ENCODE measurements around the gene SSC5D. TPM values are rescaled to one million over a fixed set of nuclear protein-coding genes. Genes with fewer than 3 reads are reported as not detected.
"Not testable (repeated sequence)": the region's sequence is repeated elsewhere in the genome, so short reads cannot be mapped to it uniquely, and the experiment has no call there.

The SSC5D gene
- total RNA-seq, 1 experiment from 2014 or later, result 1.0 TPM

DNA sequence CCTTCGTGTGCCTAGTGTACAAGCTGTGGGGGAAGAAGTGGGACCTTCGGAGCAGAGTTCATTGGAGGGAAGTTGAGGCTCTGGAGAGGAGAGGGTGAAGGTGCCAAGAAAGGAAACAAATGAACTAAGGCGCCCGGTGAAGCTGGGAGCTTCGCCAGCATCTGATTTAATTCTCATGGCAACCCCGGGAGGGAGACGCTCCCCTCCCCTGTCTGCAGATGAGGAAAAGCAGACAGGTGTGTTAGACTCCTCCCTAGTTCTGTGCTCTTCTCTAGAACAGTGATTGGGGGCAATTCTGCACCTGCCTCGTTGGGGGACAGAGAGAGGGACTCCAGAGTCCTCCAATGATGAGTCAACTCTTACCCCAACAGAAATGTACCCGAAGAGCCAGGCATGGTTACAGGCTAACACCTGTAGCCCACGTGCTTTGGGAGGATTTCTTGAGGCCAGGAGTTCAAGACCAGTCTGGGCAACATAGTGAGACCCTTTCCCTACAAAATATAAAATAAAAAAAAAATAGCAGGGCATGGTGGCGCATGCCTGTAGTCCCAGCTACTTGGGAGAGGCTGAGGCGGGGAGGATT, 4.2 kb downstream of the SSC5D start:
- Histone ChIP-seq H3K4me2 (ENCODE audit: low read depth, low read length, poor library complexity, severe bottlenecking) (no peak overlapping the region), H3K27ac (ENCODE audit: low read length) (no peak overlapping the region), H3K4me1 (ENCODE audit: low read length) (peaks cover 7% of the 10 kb centered on the region), H3K36me3 (ENCODE audit: insufficient read depth, low read length) (no peaks in the 10 kb centered on the region), H3K4me3 (ENCODE audit: low read length) (no peak overlapping the region), H3K27me3 (ENCODE audit: low read length) (no peaks in the 10 kb centered on the region), H2AFZ (ENCODE audit: low read length) (no peak overlapping the region), H3K79me2 (ENCODE audit: low read length) (no peaks in the 10 kb centered on the region), H3K9me2 (replicated peaks; ENCODE audit: insufficient read depth, low read length) (no peaks in the 10 kb centered on the region), H3K9ac (ENCODE audit: low read length) (no peak overlapping the region), H4K20me1 (ENCODE audit: insufficient read depth, low read depth, low read length) (peaks cover 4% of the 10 kb centered on the region; the same call in 1 of the 2 replicates), H3K9me3 (ENCODE audit: low read length) (no peaks in the 10 kb centered on the region)
- no peak for DNase-seq

DNA sequence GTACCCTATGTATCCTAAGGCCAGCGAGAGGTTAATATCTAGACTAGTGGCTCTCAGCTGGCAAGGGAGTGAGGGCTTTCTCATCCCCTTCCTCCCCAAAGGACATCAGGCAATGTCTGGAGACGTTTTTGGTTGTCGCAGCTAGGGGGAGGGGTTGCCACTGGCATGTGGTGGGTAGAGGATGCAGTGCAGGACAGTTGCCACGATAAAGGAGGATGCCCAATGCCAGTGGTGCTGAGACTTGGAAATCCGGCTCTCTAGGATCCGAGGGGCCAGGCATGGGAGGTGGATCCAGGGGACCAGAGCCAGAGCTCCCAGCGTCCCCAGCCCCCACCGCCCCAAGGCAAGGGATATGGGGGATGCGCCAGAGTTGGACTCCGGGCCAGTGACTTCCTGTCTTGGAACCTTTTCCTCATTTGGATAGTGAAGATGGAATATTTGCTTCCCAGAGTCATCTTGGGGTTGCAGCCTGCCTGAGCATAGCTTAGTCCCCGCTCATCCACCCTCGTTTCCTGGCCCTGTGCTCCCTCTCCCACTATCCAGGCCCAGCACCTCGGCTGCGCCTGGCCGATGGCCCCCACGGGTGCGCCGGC, 4.9 kb downstream of the SSC5D start:
- H4K20me1 ChIP-seq (ENCODE audit: insufficient read depth, low read depth, low read length), result no peaks in the 10 kb centered on the region; the same call in 1 of the 2 replicates
- H3K9ac ChIP-seq (ENCODE audit: low read length), result no peak overlapping the region
- no peak overlapping the region for H2AFZ ChIP-seq (ENCODE audit: low read length)
- no peak overlapping the region for H3K4me3 ChIP-seq (ENCODE audit: low read length)
- 0 out of 2 replicates have a peak, but pooled peaks cover 3% of the 10 kb centered on the region for H3K4me1 ChIP-seq (ENCODE audit: low read length)
- no peak overlapping the region for H3K4me2 ChIP-seq (ENCODE audit: low read depth, low read length, poor library complexity, severe bottlenecking)
- H3K36me3 ChIP-seq (ENCODE audit: insufficient read depth, low read length), result no peaks in the 10 kb centered on the region
- no peak for DNase-seq
- no peaks in the 10 kb centered on the region for H3K27me3 ChIP-seq (ENCODE audit: low read length)
- H3K79me2 ChIP-seq (ENCODE audit: low read length), result no peaks in the 10 kb centered on the region
- H3K9me3 ChIP-seq (ENCODE audit: low read length), result no peaks in the 10 kb centered on the region
- H3K9me2 ChIP-seq (replicated peaks; ENCODE audit: insufficient read depth, low read length), result no peaks in the 10 kb centered on the region
- H3K27ac ChIP-seq (ENCODE audit: low read length), result no peak overlapping the region

DNA sequence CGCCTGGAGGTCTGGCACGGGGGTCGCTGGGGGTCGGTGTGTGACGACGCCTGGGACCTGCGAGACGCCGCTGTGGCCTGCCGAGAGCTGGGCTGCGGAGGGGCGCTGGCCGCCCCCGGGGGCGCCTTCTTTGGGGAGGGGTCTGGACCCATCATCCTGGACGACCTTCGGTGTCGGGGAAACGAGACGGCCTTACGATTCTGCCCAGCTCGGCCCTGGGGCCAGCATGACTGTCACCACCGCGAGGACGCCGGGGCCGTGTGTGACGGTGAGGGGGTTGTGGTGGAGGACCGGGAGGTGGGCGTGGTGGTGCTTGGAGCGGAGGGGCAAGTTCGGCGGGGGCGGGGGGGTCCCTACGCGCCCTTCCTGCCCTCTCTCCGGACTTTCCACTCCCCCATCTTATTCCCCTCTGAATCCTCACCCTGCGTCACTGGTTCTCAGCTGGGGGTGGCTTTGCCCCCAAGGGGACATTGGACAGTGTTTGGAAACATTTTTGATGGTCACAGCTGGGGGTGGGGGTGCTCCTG, 5.5 kb downstream of the SSC5D start:
- Histone ChIP-seq H3K4me1 (ENCODE audit: low read length) (no peaks in the 10 kb centered on the region), H2AFZ (ENCODE audit: low read length) (no peak overlapping the region), H3K36me3 (ENCODE audit: insufficient read depth, low read length) (no peaks in the 10 kb centered on the region)

DNA sequence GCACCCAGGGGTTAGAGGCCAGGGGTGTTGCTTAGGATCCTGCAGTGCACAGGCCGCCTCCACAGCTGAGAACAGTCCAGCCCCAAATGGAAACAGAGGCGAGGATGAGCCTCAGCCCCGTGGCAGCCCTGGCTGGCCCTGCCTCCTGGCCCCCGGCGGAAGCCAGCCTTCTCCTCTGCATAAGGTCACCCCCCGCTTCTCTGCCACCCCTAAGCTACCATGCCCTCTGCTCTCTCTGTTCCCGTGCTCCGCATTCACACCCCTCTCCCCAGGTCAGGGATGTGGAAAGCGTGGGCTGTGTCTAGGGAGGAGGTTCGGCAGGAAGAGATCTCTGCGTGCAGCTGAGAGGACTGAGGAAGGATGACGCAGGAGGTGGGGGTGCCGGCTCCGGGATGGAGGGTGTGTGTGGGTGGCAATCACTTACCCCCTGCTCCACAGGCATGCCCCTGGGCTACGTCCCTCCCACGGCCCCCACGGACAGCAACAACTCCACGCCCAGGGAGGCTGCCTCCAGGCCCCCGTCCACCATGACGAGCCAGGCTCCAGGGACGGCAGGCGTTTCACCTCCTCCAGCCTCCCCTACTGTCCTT, 6.0 kb downstream of the SSC5D start:
- Histone ChIP-seq H3K36me3 (ENCODE audit: insufficient read depth, low read length) (no peaks in the 10 kb centered on the region), H2AFZ (ENCODE audit: low read length) (no peak overlapping the region), H3K9me2 (replicated peaks; ENCODE audit: insufficient read depth, low read length) (no peaks in the 10 kb centered on the region), H4K20me1 (ENCODE audit: insufficient read depth, low read depth, low read length) (no peaks in the 10 kb centered on the region), H3K9ac (ENCODE audit: low read length) (no peak overlapping the region), H3K79me2 (ENCODE audit: low read length) (no peaks in the 10 kb centered on the region), H3K4me2 (ENCODE audit: low read depth, low read length, poor library complexity, severe bottlenecking) (no peak overlapping the region), H3K27me3 (ENCODE audit: low read length) (no peaks in the 10 kb centered on the region), H3K27ac (ENCODE audit: low read length) (no peak overlapping the region), H3K4me1 (ENCODE audit: low read length) (no peaks in the 10 kb centered on the region), H3K9me3 (ENCODE audit: low read length) (no peaks in the 10 kb centered on the region), H3K4me3 (ENCODE audit: low read length) (no peak overlapping the region)
- no peak for DNase-seq

More for the DNA sequence above, 5.5 kb downstream of the SSC5D start:
- H3K9me3 ChIP-seq (ENCODE audit: low read length), result no peaks in the 10 kb centered on the region
- no peak overlapping the region for H3K4me2 ChIP-seq (ENCODE audit: low read depth, low read length, poor library complexity, severe bottlenecking)
- no peak overlapping the region for H3K4me3 ChIP-seq (ENCODE audit: low read length)
- no peaks in the 10 kb centered on the region for H3K9me2 ChIP-seq (replicated peaks; ENCODE audit: insufficient read depth, low read length)
- H3K27ac ChIP-seq (ENCODE audit: low read length), result no peak overlapping the region
- no peaks in the 10 kb centered on the region for H3K27me3 ChIP-seq (ENCODE audit: low read length)
- no peak for DNase-seq
- no peak overlapping the region for H3K9ac ChIP-seq (ENCODE audit: low read length)
- H3K79me2 ChIP-seq (ENCODE audit: low read length), result no peaks in the 10 kb centered on the region
- no peaks in the 10 kb centered on the region; the same call in 1 of the 2 replicates for H4K20me1 ChIP-seq (ENCODE audit: insufficient read depth, low read depth, low read length)

DNA sequence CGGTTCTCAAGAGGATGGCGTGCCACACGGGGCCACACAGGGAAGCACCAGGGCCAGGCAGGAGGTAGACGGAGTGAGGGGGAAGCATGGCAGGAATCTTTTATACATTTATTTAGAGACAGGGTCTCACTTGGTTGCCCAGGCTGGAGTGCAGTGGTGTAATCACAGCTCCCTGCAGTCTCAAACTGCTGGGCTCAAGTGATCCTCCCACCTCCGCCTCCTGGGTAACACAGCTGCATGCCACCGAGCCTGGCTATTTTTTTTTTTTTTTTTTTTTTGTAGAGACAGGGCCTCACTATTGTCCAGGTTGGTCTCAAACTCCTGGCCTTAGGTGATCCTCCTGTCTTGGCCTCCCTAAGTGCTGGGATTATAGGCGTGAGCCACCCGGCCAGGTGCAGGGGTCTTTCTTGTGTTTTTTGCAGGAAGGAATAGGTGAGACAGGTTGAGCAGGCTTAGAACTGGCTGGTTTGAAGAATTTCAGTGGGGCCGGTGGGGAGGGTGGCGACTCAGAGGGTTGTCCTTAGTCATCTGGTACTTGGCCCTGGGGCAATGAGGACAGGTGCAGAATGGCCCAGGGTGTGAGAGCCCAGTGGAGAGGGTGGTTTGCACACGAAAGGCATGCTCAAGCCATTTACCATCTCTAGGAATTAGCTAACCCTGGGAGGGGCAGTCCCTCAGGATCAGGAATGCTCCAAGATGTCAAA, 7.6 kb downstream of the SSC5D start:
- Histone ChIP-seq H2AFZ (ENCODE audit: low read length) (no peak overlapping the region), H3K9ac (ENCODE audit: low read length) (no peak overlapping the region), H3K4me3 (ENCODE audit: low read length) (no peak overlapping the region), H3K79me2 (ENCODE audit: low read length) (no peaks in the 10 kb centered on the region), H4K20me1 (ENCODE audit: insufficient read depth, low read depth, low read length) (no peaks in the 10 kb centered on the region), H3K36me3 (ENCODE audit: insufficient read depth, low read length) (no peaks in the 10 kb centered on the region), H3K9me3 (ENCODE audit: low read length) (no peaks in the 10 kb centered on the region), H3K4me1 (ENCODE audit: low read length) (no peaks in the 10 kb centered on the region), H3K4me2 (ENCODE audit: low read depth, low read length, poor library complexity, severe bottlenecking) (no peak overlapping the region), H3K9me2 (replicated peaks; ENCODE audit: insufficient read depth, low read length) (no peaks in the 10 kb centered on the region), H3K27me3 (ENCODE audit: low read length) (no peaks in the 10 kb centered on the region), H3K27ac (ENCODE audit: low read length) (no peak overlapping the region)
- no peak for DNase-seq

DNA sequence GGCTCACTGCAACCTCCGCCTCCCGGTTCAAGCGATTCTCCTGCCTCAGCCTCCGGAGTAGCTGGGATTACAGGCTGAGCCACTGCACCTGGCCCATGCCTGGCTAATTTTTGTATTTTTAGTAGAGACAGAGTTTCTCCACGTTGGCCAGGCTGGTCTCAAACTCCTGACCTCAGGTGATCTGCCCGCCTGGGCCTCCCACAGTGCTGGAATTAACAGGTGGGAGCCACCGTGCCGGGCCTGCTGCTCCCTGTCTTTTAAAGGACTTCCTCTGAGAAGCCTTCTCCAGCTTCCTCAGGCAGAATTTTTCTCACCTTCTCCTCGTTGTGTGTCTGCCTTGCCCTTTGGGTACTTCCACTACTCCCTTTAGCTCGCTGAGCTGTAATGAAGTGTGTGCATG, 8.6 kb downstream of the SSC5D start:
- H3K36me3 ChIP-seq (ENCODE audit: insufficient read depth, low read length), result not testable (repeated sequence)

DNA sequence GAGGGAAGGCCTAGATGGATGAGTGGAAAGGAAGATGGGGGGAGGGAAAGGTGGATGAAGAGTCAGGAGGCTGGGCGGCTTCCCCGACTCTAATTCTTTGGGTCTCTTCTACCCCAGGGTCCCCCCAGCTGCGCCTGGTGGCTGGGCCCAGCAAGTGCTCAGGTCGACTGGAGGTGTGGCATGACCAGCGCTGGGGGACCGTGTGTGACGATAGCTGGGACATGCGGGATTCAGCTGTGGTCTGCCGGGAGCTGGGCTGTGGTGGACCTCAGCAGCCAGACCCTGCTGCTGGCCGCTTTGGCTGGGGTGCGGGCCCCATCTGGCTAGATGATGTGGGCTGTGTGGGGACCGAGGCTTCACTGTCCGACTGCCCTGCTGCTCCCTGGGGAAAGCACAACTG, 9.5 kb downstream of the SSC5D start:
- Histone ChIP-seq H2AFZ (ENCODE audit: low read length) (no peak overlapping the region), H4K20me1 (ENCODE audit: insufficient read depth, low read depth, low read length) (no peaks in the 10 kb centered on the region), H3K9me3 (ENCODE audit: low read length) (no peaks in the 10 kb centered on the region), H3K9me2 (replicated peaks; ENCODE audit: insufficient read depth, low read length) (no peaks in the 10 kb centered on the region), H3K4me3 (ENCODE audit: low read length) (no peak overlapping the region), H3K27ac (ENCODE audit: low read length) (no peak overlapping the region), H3K27me3 (ENCODE audit: low read length) (no peaks in the 10 kb centered on the region), H3K4me2 (ENCODE audit: low read depth, low read length, poor library complexity, severe bottlenecking) (no peak overlapping the region), H3K79me2 (ENCODE audit: low read length) (no peaks in the 10 kb centered on the region), H3K36me3 (ENCODE audit: insufficient read depth, low read length) (no peaks in the 10 kb centered on the region), H3K9ac (ENCODE audit: low read length) (no peak overlapping the region), H3K4me1 (ENCODE audit: low read length) (no peaks in the 10 kb centered on the region)
- DNase-seq, result no peak

More for the DNA sequence above, 8.6 kb downstream of the SSC5D start:
- not testable (repeated sequence) for H3K79me2 ChIP-seq (ENCODE audit: low read length); DNase-seq; H3K9ac ChIP-seq (ENCODE audit: low read length); H3K27me3 ChIP-seq (ENCODE audit: low read length); H3K4me3 ChIP-seq (ENCODE audit: low read length); H3K9me3 ChIP-seq (ENCODE audit: low read length); H3K27ac ChIP-seq (ENCODE audit: low read length); H3K9me2 ChIP-seq (replicated peaks; ENCODE audit: insufficient read depth, low read length); H4K20me1 ChIP-seq (ENCODE audit: insufficient read depth, low read depth, low read length); H3K4me2 ChIP-seq (ENCODE audit: low read depth, low read length, poor library complexity, severe bottlenecking); H2AFZ ChIP-seq (ENCODE audit: low read length); H3K4me1 ChIP-seq (ENCODE audit: low read length)

DNA sequence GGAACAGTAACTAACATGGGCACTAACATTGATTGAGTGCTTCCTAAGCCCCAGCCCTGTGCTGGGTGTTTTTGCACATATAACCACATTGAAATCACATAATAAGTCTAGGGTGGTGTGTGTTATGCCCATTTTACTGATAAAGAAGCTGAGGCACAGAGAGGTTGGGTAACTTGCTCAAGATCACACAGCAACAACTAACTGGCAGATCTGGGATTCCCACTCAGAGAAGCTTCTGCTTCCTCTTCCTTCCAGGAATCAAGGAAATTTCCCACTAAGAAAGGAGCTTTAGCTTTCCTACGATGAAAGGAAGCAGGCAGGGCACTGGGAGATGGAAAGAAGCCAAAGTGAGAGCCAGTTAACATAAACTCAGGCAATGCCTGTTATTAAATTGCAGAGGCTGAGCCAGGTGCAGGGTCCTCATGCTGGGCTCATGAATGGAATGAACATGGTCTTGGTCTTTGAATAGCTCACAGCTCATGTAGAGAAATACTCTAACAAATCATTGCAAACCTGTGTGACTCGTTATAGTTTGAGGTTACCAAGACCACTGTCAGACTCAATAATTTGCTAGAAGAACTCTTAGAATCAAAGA, 10.1 kb downstream of the SSC5D start:
- no peak overlapping the region for H2AFZ ChIP-seq (ENCODE audit: low read length)
- H3K4me3 ChIP-seq (ENCODE audit: low read length), result no peak overlapping the region
- H3K4me1 ChIP-seq (ENCODE audit: low read length), result peaks cover 2% of the 10 kb centered on the region
- no peaks in the 10 kb centered on the region for H3K9me3 ChIP-seq (ENCODE audit: low read length)
- no peaks in the 10 kb centered on the region for H4K20me1 ChIP-seq (ENCODE audit: insufficient read depth, low read depth, low read length)
- H3K9ac ChIP-seq (ENCODE audit: low read length), result no peak overlapping the region
- DNase-seq, result no peak
- no peaks in the 10 kb centered on the region for H3K27me3 ChIP-seq (ENCODE audit: low read length)
- H3K79me2 ChIP-seq (ENCODE audit: low read length), result no peaks in the 10 kb centered on the region
- no peak overlapping the region for H3K4me2 ChIP-seq (ENCODE audit: low read depth, low read length, poor library complexity, severe bottlenecking)
- no peak overlapping the region for H3K27ac ChIP-seq (ENCODE audit: low read length)
- no peaks in the 10 kb centered on the region for H3K9me2 ChIP-seq (replicated peaks; ENCODE audit: insufficient read depth, low read length)
- no peaks in the 10 kb centered on the region for H3K36me3 ChIP-seq (ENCODE audit: insufficient read depth, low read length)
